ENCODE results near the gene CLIC4.

Gene CLIC4

DNA sequence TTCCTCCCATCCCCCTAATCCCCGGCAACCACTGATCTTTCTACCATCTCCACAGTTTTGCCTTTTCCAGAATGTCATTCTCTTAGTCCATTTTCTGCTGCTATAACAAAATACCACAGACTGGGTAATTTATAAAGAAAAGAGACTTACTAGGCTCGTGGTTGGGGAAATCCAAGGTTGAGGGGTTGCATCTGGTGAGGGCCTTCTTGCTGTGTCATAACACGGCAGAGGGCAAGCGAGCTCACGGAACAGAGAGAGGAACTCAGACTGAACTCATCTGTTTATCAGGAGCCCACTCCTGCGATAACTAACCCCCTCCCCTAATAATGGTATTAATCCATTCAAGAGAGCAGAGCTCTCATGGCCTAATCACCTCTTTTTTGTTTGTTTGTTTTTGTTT, 132.8 kb downstream of the CLIC4 start:
- in situ Hi-C loops (cut with MboI; ENCODE audit: low sequenced_read_pairs, unreplicated experiment): no loop called here
- no peak for DNase-seq (ENCODE audit: low spot score)
- TF ChIP-seq, protein P1, sequence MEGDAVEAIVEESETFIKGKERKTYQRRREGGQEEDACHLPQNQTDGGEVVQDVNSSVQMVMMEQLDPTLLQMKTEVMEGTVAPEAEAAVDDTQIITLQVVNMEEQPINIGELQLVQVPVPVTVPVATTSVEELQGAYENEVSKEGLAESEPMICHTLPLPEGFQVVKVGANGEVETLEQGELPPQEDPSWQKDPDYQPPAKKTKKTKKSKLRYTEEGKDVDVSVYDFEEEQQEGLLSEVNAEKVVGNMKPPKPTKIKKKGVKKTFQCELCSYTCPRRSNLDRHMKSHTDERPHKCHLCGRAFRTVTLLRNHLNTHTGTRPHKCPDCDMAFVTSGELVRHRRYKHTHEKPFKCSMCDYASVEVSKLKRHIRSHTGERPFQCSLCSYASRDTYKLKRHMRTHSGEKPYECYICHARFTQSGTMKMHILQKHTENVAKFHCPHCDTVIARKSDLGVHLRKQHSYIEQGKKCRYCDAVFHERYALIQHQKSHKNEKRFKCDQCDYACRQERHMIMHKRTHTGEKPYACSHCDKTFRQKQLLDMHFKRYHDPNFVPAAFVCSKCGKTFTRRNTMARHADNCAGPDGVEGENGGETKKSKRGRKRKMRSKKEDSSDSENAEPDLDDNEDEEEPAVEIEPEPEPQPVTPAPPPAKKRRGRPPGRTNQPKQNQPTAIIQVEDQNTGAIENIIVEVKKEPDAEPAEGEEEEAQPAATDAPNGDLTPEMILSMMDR (IDR thresholded peaks at IDR 0.05; ENCODE audit: borderline replicate concordance, control extremely low read depth, extremely low read depth, insufficient read depth, missing control alignments): no peak

DNA sequence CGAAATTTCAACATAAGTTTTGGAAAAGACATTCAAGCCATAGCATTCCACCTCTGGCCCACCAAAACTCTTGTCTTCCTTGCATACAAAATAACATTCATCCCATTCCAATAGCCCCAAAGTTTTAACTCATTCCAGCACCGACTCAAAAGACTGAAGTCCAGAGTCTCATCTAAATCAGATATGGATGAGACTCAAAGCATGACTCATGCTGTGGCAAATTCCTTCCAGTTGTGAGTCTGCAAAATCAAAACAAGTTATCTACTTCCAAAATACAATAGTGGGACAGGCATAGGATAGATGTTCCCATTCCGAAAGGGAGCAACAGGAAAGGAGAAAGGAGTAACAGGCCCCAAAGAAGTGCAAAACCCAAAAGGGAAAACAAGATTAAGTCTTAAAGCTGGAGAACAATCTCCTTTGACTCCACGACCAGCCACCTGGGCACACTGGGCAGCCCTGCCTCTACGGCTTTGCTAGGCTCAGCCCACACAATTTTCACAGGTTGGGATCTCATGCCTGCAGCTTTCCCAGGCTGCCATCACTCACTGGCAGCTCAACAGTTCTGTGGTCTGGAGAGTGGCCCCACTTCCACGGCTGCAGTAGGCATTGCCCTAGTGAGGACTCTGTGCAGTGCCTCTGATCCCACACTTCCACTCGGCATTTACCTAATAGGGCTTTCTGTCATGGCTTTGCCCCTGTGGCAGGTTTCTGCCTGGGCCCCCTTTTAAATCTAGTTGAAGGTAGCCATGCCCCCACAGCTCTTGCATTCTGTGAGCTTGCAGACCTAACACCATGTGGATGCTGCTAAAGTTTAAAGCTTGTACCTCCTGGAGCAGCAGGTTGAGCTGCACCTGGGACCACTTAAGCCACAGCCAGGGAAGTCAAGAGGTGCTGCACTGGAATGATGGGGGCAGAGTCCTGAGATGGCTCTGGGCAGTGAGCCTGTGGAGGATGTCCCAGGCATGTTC, 133.8 kb downstream of the CLIC4 start:
- in situ Hi-C loops (cut with MboI; ENCODE audit: low sequenced_read_pairs, unreplicated experiment): no loop called here
- TF ChIP-seq, protein P1 (IDR thresholded peaks at IDR 0.05; ENCODE audit: borderline replicate concordance, control extremely low read depth, extremely low read depth, insufficient read depth, missing control alignments): no peak
- no peak for DNase-seq (ENCODE audit: low spot score)

DNA sequence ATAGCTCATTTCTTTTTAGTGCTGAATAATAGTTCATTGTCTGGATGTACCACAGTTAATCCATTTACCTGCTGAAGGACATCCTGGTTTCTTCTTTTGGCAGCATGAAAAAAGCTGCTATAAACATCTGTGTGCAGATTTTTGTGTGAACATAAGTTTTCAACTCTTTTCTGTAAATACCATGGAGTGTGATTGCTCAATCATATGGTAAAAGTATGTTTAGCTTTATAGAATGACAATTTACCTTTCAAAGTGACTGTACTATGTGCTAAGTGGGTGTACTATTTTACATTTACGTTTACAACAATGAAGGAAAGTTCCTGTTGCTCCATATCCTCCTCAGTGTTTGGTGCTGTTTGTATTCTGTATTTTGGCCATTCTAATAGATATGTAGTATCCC, 135.8 kb downstream of the CLIC4 start:
- in situ Hi-C loops (cut with MboI; ENCODE audit: low sequenced_read_pairs, unreplicated experiment): no loop called here
- no peak for DNase-seq (ENCODE audit: low spot score)
- TF ChIP-seq, protein P1 (IDR thresholded peaks at IDR 0.05; ENCODE audit: borderline replicate concordance, control extremely low read depth, extremely low read depth, insufficient read depth, missing control alignments): no peak

DNA sequence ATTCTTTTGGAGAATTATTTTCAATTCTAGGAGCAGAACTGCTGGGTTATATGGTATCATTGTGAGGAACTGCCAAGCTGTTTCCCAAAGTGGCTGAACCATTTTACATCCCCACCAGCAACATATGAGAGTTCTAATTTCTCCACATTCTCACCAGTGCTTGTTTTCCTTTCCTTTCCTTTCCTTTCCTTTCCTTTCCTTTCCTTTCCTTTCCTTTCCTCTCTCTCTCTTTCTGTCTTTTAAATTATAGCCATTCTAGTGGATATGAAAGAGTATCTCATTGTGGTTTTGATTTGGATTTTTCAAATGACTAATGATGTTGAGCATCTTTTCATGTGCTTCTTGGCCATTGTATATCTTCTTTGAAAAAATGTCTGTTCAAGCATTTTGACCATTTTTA, 139.5 kb downstream of the CLIC4 start:
- no peak for DNase-seq (ENCODE audit: low spot score)
- in situ Hi-C loops (cut with MboI; ENCODE audit: low sequenced_read_pairs, unreplicated experiment): no loop called here
- TF ChIP-seq, protein P1 (IDR thresholded peaks at IDR 0.05; ENCODE audit: borderline replicate concordance, control extremely low read depth, extremely low read depth, insufficient read depth, missing control alignments): no peak

DNA sequence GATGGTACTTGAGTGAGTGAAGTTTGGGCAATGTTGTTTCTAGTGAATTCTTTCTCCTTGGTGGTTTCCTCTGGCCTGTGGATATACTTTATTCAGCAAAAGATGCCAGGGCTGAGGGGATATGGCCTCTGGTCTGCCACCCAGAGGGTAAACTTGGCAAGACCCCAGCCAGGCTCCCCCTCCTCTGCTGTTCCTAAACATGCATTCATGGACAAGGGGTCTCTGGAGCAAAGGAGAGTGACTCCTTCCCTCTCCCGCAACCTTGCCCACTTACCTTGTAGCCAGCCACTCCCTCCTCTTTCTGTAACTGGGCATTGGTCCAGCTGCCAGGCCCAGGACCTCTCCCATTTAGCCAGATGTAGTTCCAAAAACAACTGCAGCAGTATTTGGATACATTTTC, 141.0 kb downstream of the CLIC4 start:
- DNase-seq (ENCODE audit: low spot score): no peak
- in situ Hi-C loops (cut with MboI; ENCODE audit: low sequenced_read_pairs, unreplicated experiment): no loop called here

DNA sequence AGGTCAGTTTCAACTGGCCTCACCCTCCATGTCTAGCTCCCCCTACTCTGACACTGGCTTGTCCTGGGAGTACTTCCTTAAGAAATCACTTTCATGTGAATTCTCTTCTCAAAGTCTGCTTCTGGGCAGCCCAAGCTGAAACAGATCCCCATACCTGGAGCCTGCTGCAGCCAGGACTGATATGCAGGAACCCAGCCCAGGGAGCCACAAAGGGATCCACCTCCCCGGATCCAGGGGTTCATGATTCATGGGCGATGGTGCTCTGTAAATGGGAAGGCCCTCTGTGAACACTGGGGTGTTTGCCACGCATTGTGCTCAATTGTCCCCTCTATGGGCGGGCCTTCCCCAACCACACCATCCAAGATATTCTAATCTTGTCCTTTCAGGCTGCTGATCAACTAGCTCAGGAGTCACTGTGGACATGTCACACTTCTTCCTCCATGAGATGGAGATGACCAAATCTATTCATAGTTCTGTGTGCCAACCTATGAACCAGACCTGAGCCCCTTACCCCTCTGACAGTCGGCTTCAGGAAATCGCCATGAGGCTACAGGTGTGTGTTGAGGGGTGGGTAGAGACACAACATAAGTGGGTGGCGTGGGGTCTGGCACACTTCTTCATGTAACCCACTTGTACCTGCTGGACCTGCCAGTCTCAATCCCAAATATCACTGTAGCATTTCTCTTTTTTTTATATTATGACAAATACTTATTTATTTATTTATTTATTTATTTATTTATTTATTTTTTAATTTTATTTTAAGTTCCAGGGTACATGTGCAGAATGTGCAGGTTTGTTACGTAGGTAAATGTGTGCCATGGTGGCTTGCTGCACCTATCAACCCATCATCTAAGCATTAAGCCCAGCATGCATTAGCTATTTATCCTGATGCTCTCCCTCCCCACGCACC, 143.1 kb downstream of the CLIC4 start:
- TF ChIP-seq, protein P1 (IDR thresholded peaks at IDR 0.05; ENCODE audit: borderline replicate concordance, control extremely low read depth, extremely low read depth, insufficient read depth, missing control alignments): no peak
- in situ Hi-C loops (cut with MboI; ENCODE audit: low sequenced_read_pairs, unreplicated experiment): no loop called here
- no peak for DNase-seq (ENCODE audit: low spot score)

More for the DNA sequence above, 141.0 kb downstream of the CLIC4 start:
- TF ChIP-seq, protein P1 (IDR thresholded peaks at IDR 0.05; ENCODE audit: borderline replicate concordance, control extremely low read depth, extremely low read depth, insufficient read depth, missing control alignments): no peak
